Endothelial cell of umbilical vein (primary cell): ENCODE results near the gene ARHGEF26. TPM values are rescaled to one million over a fixed set of nuclear protein-coding genes. Genes with fewer than 3 reads are reported as not detected.

Experiments used
- BruUV-seq: library from RNA; stranded (reverse); fragments of 400-500 nt; replicated peaks from 2 replicates; lab custom pipeline; 2021; lab: Mats Ljungman, UMichigan
- CTCF ChIA-PET: fragments of 300-600, 350-600 bp; sonication (Branson Sonifier 250); formaldehyde crosslinking; loops from one replicate; lab custom pipeline; 2021; ENCODE audit warnings: antibody characterized with exemption, inconsistent platforms; lab: Charles Lee
- POLR2A ChIA-PET: fragments of 300-600, 350-600 bp; sonication (Branson Sonifier 250); formaldehyde crosslinking; loops from one replicate; lab custom pipeline; 2021; ENCODE audit warnings: antibody characterized with exemption, inconsistent platforms; lab: Charles Lee
- DNase-seq: peaks from one replicate; pipeline ENCODE4 v3.0.0-alpha.2; 2011; ENCODE audit warnings: low read depth, low spot score
- FAIRE-seq: peaks from 2 replicates; lab custom pipeline; 2011; peaks lifted over from hg19 to GRCh38; lab: Jason Lieb, UNC
- H2AFZ ChIP-seq: 2 replicates; pipeline ENCODE4 v1.6.0; 2012; ENCODE audit warnings: low read depth, low read length, control low read depth, inconsistent platforms
- H3K27ac ChIP-seq: 2 replicates; pipeline ENCODE4 v1.5.1; 2011; ENCODE audit warnings: low read depth, mild to moderate bottlenecking, control low read depth, low read length, moderate library complexity; ENCODE audit not compliant: insufficient read depth
- H3K27me3 ChIP-seq, 2 experiments: 2 replicates each; pipeline versions ENCODE4 v1.6.0 to v1.6.1; 2011; ENCODE audit warnings: low read length in 2 of 2, mixed read lengths in 1 of 2; ENCODE audit not compliant: control insufficient read depth in 2 of 2, insufficient read depth in 2 of 2
- H3K36me3 ChIP-seq, 2 experiments: 2 replicates in 1 of 2; 3 replicates in 1 of 2; pipeline ENCODE4 v1.5.1; 2011; ENCODE audit warnings: low read length in 2 of 2, mild to moderate bottlenecking in 1 of 2, moderate library complexity in 1 of 2; ENCODE audit not compliant: control insufficient read depth in 2 of 2, insufficient read depth in 2 of 2; ENCODE audit errors: extremely low read depth in 1 of 2
- H3K4me1 ChIP-seq: 3 replicates; pipeline ENCODE4 v1.5.1; 2011; ENCODE audit warnings: mild to moderate bottlenecking, low read length; ENCODE audit not compliant: control insufficient read depth, insufficient read depth; ENCODE audit errors: extremely low read depth
- H3K4me2 ChIP-seq: 2 replicates; pipeline ENCODE4 v1.6.1; 2011; ENCODE audit warnings: low read length, control low read depth, mixed read lengths; ENCODE audit not compliant: insufficient read depth
- H3K4me3 ChIP-seq, 3 experiments: fragments of 200-600 bp in 1 of 3; sonication (generic), shearing (Covaris generic) in 1 of 3; replicated peaks in 1 of 3; 2 replicates each; pipeline ENCODE4 v1.5.1; 2011 to 2016; ENCODE audit warnings: control low read depth in 3 of 3, low read length in 3 of 3, mild to moderate bottlenecking in 2 of 3, inconsistent platforms in 1 of 3, low read depth in 1 of 3, moderate library complexity in 1 of 3; ENCODE audit not compliant: insufficient read depth in 1 of 3
- H3K79me2 ChIP-seq: 2 replicates; pipeline ENCODE4 v1.6.0; 2012; ENCODE audit warnings: low read length, inconsistent platforms; ENCODE audit not compliant: control insufficient read depth, insufficient read depth
- H3K9ac ChIP-seq: replicated peaks from 2 replicates; pipeline ENCODE3; 2011; ENCODE audit warnings: low read length, control low read depth; ENCODE audit not compliant: insufficient read depth; ENCODE audit errors: extremely low read depth
- H3K9me1 ChIP-seq: replicated peaks from 3 replicates; pipeline ENCODE4 v1.6.0; 2011; ENCODE audit warnings: mild to moderate bottlenecking, low read length; ENCODE audit not compliant: control insufficient read depth, insufficient read depth; ENCODE audit errors: extremely low read depth
- H3K9me3 ChIP-seq: replicated peaks from 2 replicates; pipeline ENCODE4 v1.5.1; 2012; ENCODE audit warnings: low read length, inconsistent platforms; ENCODE audit not compliant: control insufficient read depth, insufficient read depth
- H4K20me1 ChIP-seq: replicated peaks from 2 replicates; pipeline ENCODE3; 2011; ENCODE audit warnings: mild to moderate bottlenecking, low read length; ENCODE audit not compliant: control insufficient read depth, insufficient read depth; ENCODE audit errors: extremely low read depth
- CTCF ChIP-seq, 2 donors: IDR thresholded peaks; 1 replicate in 1 of 2; 2 replicates in 1 of 2; pipeline ENCODE4 v1.5.1; 2011; ENCODE audit warnings: low read length in 2 of 2, mild to moderate bottlenecking in 2 of 2, moderate library complexity in 2 of 2, control low read depth in 1 of 2, inconsistent platforms in 1 of 2, low read depth in 1 of 2; ENCODE audit not compliant: insufficient read depth in 1 of 2; ENCODE audit errors: extremely low read depth in 1 of 2
- EZH2 ChIP-seq: IDR thresholded peaks from 2 replicates; pipeline ENCODE4 v1.6.1; 2012; ENCODE audit warnings: borderline replicate concordance, low read depth, mild to moderate bottlenecking, moderate library complexity, low read length, inconsistent platforms; ENCODE audit not compliant: severe bottlenecking
- FOS ChIP-seq: IDR thresholded peaks from 2 replicates; pipeline ENCODE4 v1.6.1; 2011; ENCODE audit warnings: mild to moderate bottlenecking, low read length, moderate library complexity, borderline replicate concordance; ENCODE audit not compliant: insufficient read depth
- GATA2 ChIP-seq: IDR thresholded peaks from 2 replicates; pipeline ENCODE4 v1.7.0; 2011; ENCODE audit warnings: low read depth, mild to moderate bottlenecking, moderate library complexity, mixed read lengths, low read length; ENCODE audit not compliant: insufficient read length, insufficient read depth
- JUN ChIP-seq: IDR thresholded peaks from 2 replicates; pipeline ENCODE4 v1.6.1; 2011; ENCODE audit warnings: borderline replicate concordance, low read depth; ENCODE audit not compliant: insufficient read length, insufficient read depth
- MAX ChIP-seq: IDR thresholded peaks from 2 replicates; pipeline ENCODE4 v1.6.1; 2011; ENCODE audit not compliant: insufficient read depth, insufficient read length
- MYC ChIP-seq: IDR thresholded peaks from one replicate; pipeline ENCODE4 v1.6.1; 2011; ENCODE audit warnings: mild to moderate bottlenecking, low read depth, low read length
- POLR2A ChIP-seq: IDR thresholded peaks from 2 replicates; pipeline ENCODE4 v1.6.1; 2012; ENCODE audit warnings: low read depth, mild to moderate bottlenecking, control low read depth, low read length
- POLR2AphosphoS5 ChIP-seq: IDR thresholded peaks from 2 replicates; pipeline ENCODE4 v1.6.1; 2012; ENCODE audit warnings: low read depth, mild to moderate bottlenecking, control low read depth, low read length, moderate library complexity; ENCODE audit not compliant: insufficient read depth
- dilution Hi-C: fragments of 300-500 bp; cut with MboI; formaldehyde crosslinking; loops from one replicate; pipeline ENCODE4 v1.15.0; 2019; ENCODE audit warnings: low sequenced_read_pairs; ENCODE audit not compliant: extremely low pct_ligation_motif_present
- intact Hi-C: fragments of 100-400 bp; cut with micrococcal nuclease; formaldehyde crosslinking; loops from one replicate; pipeline ENCODE4 v1.10.0; 2022
- polyA plus RNA-seq, 4 experiments: library from polyadenylated mRNA; depleted of rRNA in 3 of 4; stranded (reverse) in 3 of 4; unstranded in 1 of 4; fragments of >200 nt; gene quantifications; 2 replicates each; pipeline versions ENCODE4 v1.2.1 to v1.2.3, GENCODE V29; 2011 to 2012; ENCODE audit warnings: missing spikeins in 1 of 4
- total RNA-seq: library from RNA; stranded (reverse); gene quantifications from 2 replicates; pipeline ENCODE4 v1.2.3, GENCODE V29; 2021

Gene ARHGEF26
- total and polyA plus RNA-seq, 2 donors (not counting 3 experiments of a cell fraction or from before 2014, with no cell fraction given): 0.57 to 2.9 TPM

DNA sequence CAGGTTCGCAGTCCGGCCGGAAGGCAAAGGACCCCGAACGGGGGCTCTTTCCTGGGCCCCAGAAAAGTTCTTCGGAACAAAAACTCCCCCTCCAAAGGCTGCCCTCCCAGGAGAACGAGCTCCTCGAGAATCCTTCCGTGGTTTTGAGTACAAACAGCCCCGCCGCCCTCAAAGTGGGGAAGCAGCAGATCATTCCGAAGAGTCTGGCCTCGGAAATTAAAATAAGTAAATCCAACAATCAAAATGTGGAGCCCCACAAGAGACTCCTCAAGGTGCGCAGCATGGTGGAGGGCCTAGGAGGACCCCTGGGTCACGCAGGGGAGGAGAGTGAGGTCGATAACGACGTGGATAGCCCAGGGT, 1.3 kb downstream of the ARHGEF26 start:
- TF ChIP-seq MYC: no peak
- TF ChIP-seq POLR2AphosphoS5: no peak
- TF ChIP-seq MAX: no peak
- no peak for TF ChIP-seq FOS
- no peak for TF ChIP-seq EZH2
- TF ChIP-seq CTCF (IDR thresholded peaks at IDR 0.05; ENCODE audit: extremely low read depth in 1 of 2, insufficient read depth in 1 of 2, low read depth in 1 of 2, low read length in 2 of 2): no peak
- no peak for TF ChIP-seq POLR2A
- TF ChIP-seq JUN: no peak
- TF ChIP-seq GATA2: no peak
- H3K4me2 ChIP-seq: peak overlapping the region; percentile 39
- H3K27ac ChIP-seq: no peak overlapping the region
- peak overlapping the region; percentile 2 for H3K9ac ChIP-seq
- intact Hi-C loops (loop anchor here (10.0 kb wide), 2 partner anchors 132 to 202 kb away; partner anchors contain the start of gene DHX36), dilution Hi-C loops (no loop called here)
- FAIRE-seq (no peak), DNase-seq (no peak)
- H3K79me2 ChIP-seq: no peaks in the 10 kb centered on the region
- H2AFZ ChIP-seq: peak overlapping the region; percentile 99
- no peaks in the 10 kb centered on the region for H3K9me1 ChIP-seq
- no peaks in the 10 kb centered on the region for H3K36me3 ChIP-seq
- ChIA-PET CTCF (interaction anchor here (1.7 to 2.0 kb wide), 3 partner anchors 10 to 130 kb away, joined by 6 to 10 read pairs (median 7); no protein-coding TSS in a partner anchor), POLR2A (no interaction called here)
- H3K4me1 ChIP-seq: peaks cover 3% of the 10 kb centered on the region
- no peaks in the 10 kb centered on the region for H4K20me1 ChIP-seq
- H3K4me3 ChIP-seq: peak overlapping the region; percentile 35 to 68 (median 54)
- H3K9me3 ChIP-seq: no peaks in the 10 kb centered on the region
- no peaks in the 10 kb centered on the region for H3K27me3 ChIP-seq
- no TSS peak for BruUV-seq
